ENCODE measurements around the gene PREPL.
A peak's percentile ranks its signal among the peaks of the same experiment; 100 is the strongest.

PREPL gene

GRCh38 chr2:44372246-44372645 is 11.0 kb upstream of the PREPL start:
- no peaks in the 10 kb centered on the region for H3K9me3 ChIP-seq (ENCODE audit: control insufficient read depth, insufficient read depth, low read depth, low read length)
- ChIA-PET CTCF (interaction anchor here (0.7 kb wide), 1 partner anchor 97 kb away, joined by 3 read pairs; no protein-coding TSS in a partner anchor), POLR2A (no interaction called here)
- H3K36me3 ChIP-seq (ENCODE audit: control insufficient read depth in 2 of 2, insufficient read depth in 1 of 2, low read length in 2 of 2), result no peaks in the 10 kb centered on the region; a peak in 1 of 3 replicates
- H3K27ac ChIP-seq (ENCODE audit: extremely low read depth, low read depth, low read length), result no peak overlapping the region
- peaks cover 4% of the 10 kb centered on the region; the same call in 1 of the 2 replicates for H3K4me1 ChIP-seq (ENCODE audit: control insufficient read depth, insufficient read depth, low read length)
- no peak overlapping the region for H3K4me3 ChIP-seq (ENCODE audit: low read depth, low read length)
- TF ChIP-seq KLF8 (tag by site-specific recombination; IDR thresholded peaks at IDR 0.05), result no peak
- no peak for TF ChIP-seq ZSCAN23 (tag by site-specific recombination; IDR thresholded peaks at IDR 0.05)
- TF ChIP-seq ZNF221 (tag by site-specific recombination; IDR thresholded peaks at IDR 0.05; ENCODE audit: borderline replicate concordance), result no peak

- no peak overlapping the region for H3K4me3 ChIP-seq (ENCODE audit: low read depth, low read length)
- no peak overlapping the region for H3K27ac ChIP-seq (ENCODE audit: extremely low read depth, low read depth, low read length)
- ChIA-PET CTCF (interaction anchor here (0.7 kb wide), 2 partner anchors 18 to 98 kb away, joined by 3 read pairs; no protein-coding TSS in a partner anchor), POLR2A (no interaction called here)
- H3K4me1 ChIP-seq (ENCODE audit: control insufficient read depth, insufficient read depth, low read length), result peaks cover 4% of the 10 kb centered on the region; the same call in 1 of the 2 replicates
- TF ChIP-seq ZNF580 (tag by site-specific recombination; IDR thresholded peaks at IDR 0.05), result no peak
- no peaks in the 10 kb centered on the region for H3K9me3 ChIP-seq (ENCODE audit: control insufficient read depth, insufficient read depth, low read depth, low read length)
- H3K36me3 ChIP-seq (ENCODE audit: control insufficient read depth in 2 of 2, insufficient read depth in 1 of 2, low read length in 2 of 2), result no peaks in the 10 kb centered on the region; a peak in 1 of 3 replicates
These were observed 10.2 kb upstream of the PREPL start for GRCh38 chr2:44371445-44371844.

- Histone ChIP-seq H3K4me1 (ENCODE audit: control insufficient read depth, insufficient read depth, low read length) (peaks cover 4% of the 10 kb centered on the region; the same call in 1 of the 2 replicates), H3K4me3 (ENCODE audit: low read depth, low read length) (no peak overlapping the region), H3K9me3 (ENCODE audit: control insufficient read depth, insufficient read depth, low read depth, low read length) (no peaks in the 10 kb centered on the region), H3K27ac (ENCODE audit: extremely low read depth, low read depth, low read length) (no peak overlapping the region), H3K36me3 (ENCODE audit: control insufficient read depth in 2 of 2, insufficient read depth in 1 of 2, low read length in 2 of 2) (no peaks in the 10 kb centered on the region; a peak in 1 of 3 replicates)
- ChIA-PET CTCF (interaction anchor here (0.6 to 1.3 kb wide), 2 partner anchors 23 to 175 kb away, joined by 3 read pairs; no protein-coding TSS in a partner anchor), POLR2A (no interaction called here)
- TF ChIP-seq ZFP3 (tag by site-specific recombination; IDR thresholded peaks at IDR 0.05; ENCODE audit: low read depth), result no peak
- no peak for TF ChIP-seq ZNF626 (tag by site-specific recombination; IDR thresholded peaks at IDR 0.05)
- TF ChIP-seq ZBTB17 (tag by site-specific recombination; IDR thresholded peaks at IDR 0.05), result no peak
These were observed 8.1 kb upstream of the PREPL start for GRCh38 chr2:44369392-44369791.

- Histone ChIP-seq H3K27ac (ENCODE audit: extremely low read depth, low read depth, low read length) (no peak overlapping the region), H3K36me3 (ENCODE audit: control insufficient read depth in 2 of 2, insufficient read depth in 1 of 2, low read length in 2 of 2) (no peaks in the 10 kb centered on the region; a peak in 1 of 3 replicates), H3K4me3 (ENCODE audit: low read depth, low read length) (no peak overlapping the region), H3K9me3 (ENCODE audit: control insufficient read depth, insufficient read depth, low read depth, low read length) (no peaks in the 10 kb centered on the region), H3K4me1 (ENCODE audit: control insufficient read depth, insufficient read depth, low read length) (peaks cover under 1% of the 10 kb centered on the region; the same call in 1 of the 2 replicates)
- TF ChIP-seq ZNF629 (tag by site-specific recombination; IDR thresholded peaks at IDR 0.05) (no peak), ZNF426 (tag by site-specific recombination; IDR thresholded peaks at IDR 0.05) (no peak), ATF2 (tag by site-specific recombination; IDR thresholded peaks at IDR 0.05; ENCODE audit: low read depth) (peak; percentile 3; the same call in 1 of the 2 replicates)
- POLR2A ChIA-PET, result no interaction called here
- CTCF ChIA-PET, result interaction anchor here (0.9 to 1.2 kb wide), 2 partner anchors 25 to 277 kb away, joined by 3 to 4 read pairs; no protein-coding TSS in a partner anchor
These were observed 6.3 kb upstream of the PREPL start for GRCh38 chr2:44367591-44367990.

GRCh38 chr2:44364604-44365003 is 3.3 kb upstream of the PREPL start:
- ChIA-PET CTCF (interaction anchor here (0.7 kb wide), 1 partner anchor 17 kb away, joined by 3 read pairs; no protein-coding TSS in a partner anchor), POLR2A (no interaction called here)
- Histone ChIP-seq H3K36me3 (ENCODE audit: control insufficient read depth in 2 of 2, insufficient read depth in 1 of 2, low read length in 2 of 2) (no peaks in the 10 kb centered on the region), H3K4me3 (ENCODE audit: low read depth, low read length) (no peak overlapping the region), H3K4me1 (ENCODE audit: control insufficient read depth, insufficient read depth, low read length) (peaks cover 6% of the 10 kb centered on the region; the same call in 1 of the 2 replicates), H3K9me3 (ENCODE audit: control insufficient read depth, insufficient read depth, low read depth, low read length) (no peaks in the 10 kb centered on the region), H3K27ac (ENCODE audit: extremely low read depth, low read depth, low read length) (no peak overlapping the region)
- TF ChIP-seq ZSCAN30 (tag by site-specific recombination; IDR thresholded peaks at IDR 0.05), result no peak
- TF ChIP-seq ZNF449 (tag by site-specific recombination; IDR thresholded peaks at IDR 0.05), result peak; percentile 39; the same call in 1 of the 2 replicates
